HEK293 (cell line): ENCODE results near the gene PCDH9.

Experiments
- CTCF ChIA-PET: fragments of 350-600 bp; formaldehyde crosslinking; extraction: SDS; loops from one replicate; lab custom pipeline; 2021; ENCODE audit warnings: antibody characterized with exemption; lab: Yijun Ruan, JAX
- POLR2A ChIA-PET: fragments of 300-600 bp; formaldehyde crosslinking; extraction: SDS; loops from one replicate; lab custom pipeline; 2020; ENCODE audit warnings: antibody characterized with exemption, inconsistent platforms; lab: Yijun Ruan, JAX
- H3K27ac ChIP-seq: fragments of 200-500 bp; sonication (Bioruptor generic); 2 replicates; pipeline ENCODE4 v1.5.1; 2014; ENCODE audit warnings: low read depth, low read length, control low read depth, inconsistent platforms; ENCODE audit errors: extremely low read depth
- H3K36me3 ChIP-seq, 2 experiments: fragments of 200-500 bp in 1 of 2; sonication (Bioruptor generic) in 1 of 2; 1 replicate in 1 of 2; 2 replicates in 1 of 2; pipeline ENCODE4 v1.5.1; 2014 to 2017; ENCODE audit warnings: inconsistent platforms in 2 of 2, low read length in 2 of 2; ENCODE audit not compliant: control insufficient read depth in 2 of 2, insufficient read depth in 1 of 2
- H3K4me1 ChIP-seq: fragments of 200-500 bp; sonication (Bioruptor generic); 2 replicates; pipeline ENCODE4 v1.5.1; 2014; ENCODE audit warnings: mild to moderate bottlenecking, low read length, inconsistent platforms; ENCODE audit not compliant: control insufficient read depth, insufficient read depth
- H3K4me3 ChIP-seq: 2 replicates; pipeline ENCODE4 v1.5.1; 2011; ENCODE audit warnings: low read depth, mild to moderate bottlenecking, control low read depth, low read length, moderate library complexity
- H3K9me3 ChIP-seq: fragments of 200-500 bp; sonication (Bioruptor generic); 2 replicates; pipeline ENCODE4 v1.5.1; 2014; ENCODE audit warnings: low read depth, low read length, inconsistent platforms; ENCODE audit not compliant: control insufficient read depth, insufficient read depth
- BCL6B ChIP-seq: fragments of 450-650 bp; formaldehyde crosslinking; IDR thresholded peaks from 2 replicates; pipeline ENCODE4 v1.5.1; 2017; ENCODE audit warnings: missing biosample characterization, missing genetic modification characterization
- PBX3 ChIP-seq: sonication (generic); formaldehyde crosslinking; IDR thresholded peaks from 2 replicates; pipeline ENCODE4 v1.8.1; 2022; ENCODE audit warnings: mild to moderate bottlenecking, moderate library complexity, missing genetic modification reagents
- PRDM2 ChIP-seq: fragments of 450-650 bp; formaldehyde crosslinking; IDR thresholded peaks from 2 replicates; pipeline ENCODE4 v1.5.1; 2016; ENCODE audit warnings: missing biosample characterization, missing genetic modification characterization, borderline replicate concordance
- ZFP69B ChIP-seq: fragments of 450-650 bp; formaldehyde crosslinking; IDR thresholded peaks from 2 replicates; pipeline ENCODE4 v1.5.1; 2016; ENCODE audit warnings: missing biosample characterization, missing genetic modification characterization
- ZNF184 ChIP-seq: fragments of 450-650 bp; IDR thresholded peaks from 2 replicates; pipeline ENCODE4 v1.5.1; 2018; ENCODE audit warnings: missing biosample characterization, mild to moderate bottlenecking, missing genetic modification characterization
- ZNF366 ChIP-seq: fragments of 450-650 bp; formaldehyde crosslinking; conservative IDR thresholded peaks from 2 replicates; pipeline ENCODE4 v1.5.1; 2016; ENCODE audit warnings: missing biosample characterization, missing genetic modification characterization
- ZNF488 ChIP-seq: fragments of 450-650 bp; formaldehyde crosslinking; IDR thresholded peaks from 2 replicates; pipeline ENCODE4 v1.5.1; 2016; ENCODE audit warnings: missing biosample characterization, missing genetic modification characterization
- ZNF518A ChIP-seq: fragments of 450-650 bp; formaldehyde crosslinking; conservative IDR thresholded peaks from 2 replicates; pipeline ENCODE4 v1.5.1; 2016; ENCODE audit warnings: low read depth, missing biosample characterization, missing genetic modification characterization
- ZNF558 ChIP-seq: fragments of 450-650 bp; formaldehyde crosslinking; IDR thresholded peaks from 2 replicates; pipeline ENCODE4 v1.5.1; 2016; ENCODE audit warnings: missing biosample characterization, missing genetic modification characterization
- ZNF580 ChIP-seq: fragments of 450-650 bp; formaldehyde crosslinking; IDR thresholded peaks from 2 replicates; pipeline ENCODE4 v1.5.1; 2016; ENCODE audit warnings: missing biosample characterization, missing genetic modification characterization

Gene PCDH9

GRCh38 chr13:66948910-66949309, 281.2 kb downstream of the PCDH9 start (continued):
- TF ChIP-seq PRDM2 (tag by site-specific recombination) = no peak
- no peak for TF ChIP-seq ZNF488 (tag by site-specific recombination)

- TF ChIP-seq ZNF518A (tag by site-specific recombination) (no peak), ZNF580 (tag by site-specific recombination) (no peak), BCL6B (tag by site-specific recombination) (no peak), ZNF558 (tag by site-specific recombination) (peak; percentile 85), ZFP69B (tag by site-specific recombination) (no peak), ZNF366 (tag by site-specific recombination) (no peak), PBX3 (no peak), ZNF184 (tag by site-specific recombination) (no peak)
- CTCF ChIA-PET = no interaction called here
- H3K4me3 ChIP-seq = no peak overlapping the region
- H3K4me1 ChIP-seq = no peaks in the 10 kb centered on the region
- H3K36me3 ChIP-seq = no peaks in the 10 kb centered on the region
- no peaks in the 10 kb centered on the region for H3K9me3 ChIP-seq
- POLR2A ChIA-PET = no interaction called here
- H3K27ac ChIP-seq = no peak overlapping the region
Observed at GRCh38 chr13:66943530-66943929, 286.6 kb downstream of the PCDH9 start.
